ENCODE measurements around the gene ZBTB33.

ZBTB33 gene

DNA sequence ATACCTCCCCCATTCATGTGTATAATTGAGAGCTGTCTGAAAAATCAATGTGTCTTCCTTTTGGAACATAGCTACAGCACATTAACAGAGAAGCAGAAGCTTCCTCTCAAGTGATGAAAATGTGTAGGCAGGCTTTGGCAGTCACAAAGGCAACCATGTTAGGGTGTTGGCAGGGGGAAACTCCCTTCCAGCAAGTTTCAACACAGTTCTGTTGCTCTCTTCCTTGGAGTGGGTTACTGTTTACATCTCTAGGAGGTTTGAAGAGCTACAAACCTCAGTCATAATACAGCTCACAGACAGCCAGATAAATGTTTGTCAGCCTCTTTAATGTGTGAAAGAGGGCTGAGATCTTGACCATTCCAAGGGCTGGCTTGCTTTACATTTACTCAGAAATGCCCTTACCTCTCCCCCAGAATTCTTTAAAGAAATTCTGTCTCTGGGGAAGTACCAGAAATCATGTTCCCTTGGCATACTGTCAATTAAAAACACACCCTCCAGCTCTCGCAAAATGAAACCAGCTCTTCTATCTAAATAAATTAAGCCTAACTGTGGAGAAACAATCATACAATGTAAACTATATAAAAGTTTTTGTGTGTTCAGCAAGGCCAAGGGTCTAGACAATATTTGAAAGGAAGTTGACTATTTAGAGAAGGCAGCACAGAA lies 18.9 kb downstream of the ZBTB33 start:
- DNase-seq = no peak

DNA sequence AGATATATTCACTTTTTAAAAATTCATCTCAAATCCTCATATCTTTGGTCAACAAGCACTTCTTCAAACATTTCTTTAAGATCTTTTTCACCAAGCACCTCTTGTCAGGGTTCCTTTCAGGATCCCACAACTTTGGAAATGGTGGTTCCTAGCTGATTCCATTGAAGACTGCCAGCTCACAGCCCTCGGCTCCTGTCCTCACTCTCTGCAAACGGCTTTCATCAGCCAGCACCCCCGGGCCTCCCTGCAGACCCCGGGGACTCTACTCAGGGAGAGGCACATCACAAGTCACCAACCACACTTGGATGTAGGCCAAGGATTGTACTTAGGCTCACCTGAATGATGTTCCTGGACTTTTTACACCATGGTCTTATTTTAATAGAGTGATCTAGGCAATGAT lies 20.0 kb downstream of the ZBTB33 start:
- no peak for DNase-seq

DNA sequence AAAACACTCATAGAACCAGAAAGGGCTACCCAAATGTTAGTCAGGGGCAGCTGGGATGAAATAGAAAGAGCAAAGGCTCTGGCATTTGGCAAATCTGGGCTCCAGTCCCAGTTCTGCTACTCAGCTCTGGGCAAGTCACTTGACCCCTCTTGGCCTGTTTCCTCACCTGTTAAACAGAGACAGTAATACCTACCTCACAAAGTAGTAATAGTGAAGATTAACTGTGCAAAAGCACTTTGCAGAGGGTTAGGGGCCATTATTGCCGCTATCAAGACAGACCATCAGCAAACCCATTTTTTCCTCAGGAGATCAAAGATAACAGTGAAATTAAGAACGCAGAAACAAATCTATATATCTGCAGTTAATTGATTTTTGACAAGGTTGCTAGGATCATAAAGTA lies 20.6 kb downstream of the ZBTB33 start:
- no peak for DNase-seq

DNA sequence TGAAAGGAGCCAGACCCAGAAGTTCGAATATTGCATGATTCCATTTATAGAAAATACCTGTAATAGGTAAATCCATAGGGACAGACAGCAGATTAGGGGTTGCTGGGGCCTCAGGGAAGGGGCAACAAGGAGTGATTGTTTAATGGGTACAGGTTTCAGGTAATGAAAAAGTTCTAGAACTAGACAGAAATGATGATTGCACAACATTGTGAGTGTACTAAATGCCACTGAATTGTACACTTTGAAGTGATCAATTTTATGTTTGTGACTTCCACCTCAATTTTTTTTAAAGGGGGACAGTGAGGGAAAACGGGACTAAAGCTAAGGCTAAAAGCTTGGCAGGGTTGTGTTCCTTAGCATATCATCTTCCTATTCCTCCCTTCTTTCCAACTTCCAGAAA lies 23.5 kb downstream of the ZBTB33 start:
- DNase-seq = no peak

DNA sequence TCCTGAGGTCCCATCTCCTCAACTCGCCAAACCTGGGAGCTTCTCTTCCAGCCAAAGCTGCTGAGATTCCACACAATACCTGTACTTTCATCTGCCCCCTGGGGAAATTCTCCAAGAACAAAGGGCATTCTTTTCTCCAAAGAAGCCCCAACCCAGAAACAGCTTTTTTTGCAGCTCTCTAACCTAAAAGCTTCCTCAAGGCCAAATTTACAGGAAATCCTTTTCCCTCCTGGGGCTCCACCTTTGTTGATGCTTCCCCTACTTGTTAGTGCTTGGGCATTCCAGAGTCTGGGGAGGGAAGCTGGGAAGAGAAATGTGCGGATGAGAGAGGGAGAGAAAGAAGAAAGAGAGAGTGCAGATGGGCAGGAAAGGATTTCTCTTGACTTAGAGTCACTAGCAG lies 24.3 kb downstream of the ZBTB33 start:
- no peak for DNase-seq

DNA sequence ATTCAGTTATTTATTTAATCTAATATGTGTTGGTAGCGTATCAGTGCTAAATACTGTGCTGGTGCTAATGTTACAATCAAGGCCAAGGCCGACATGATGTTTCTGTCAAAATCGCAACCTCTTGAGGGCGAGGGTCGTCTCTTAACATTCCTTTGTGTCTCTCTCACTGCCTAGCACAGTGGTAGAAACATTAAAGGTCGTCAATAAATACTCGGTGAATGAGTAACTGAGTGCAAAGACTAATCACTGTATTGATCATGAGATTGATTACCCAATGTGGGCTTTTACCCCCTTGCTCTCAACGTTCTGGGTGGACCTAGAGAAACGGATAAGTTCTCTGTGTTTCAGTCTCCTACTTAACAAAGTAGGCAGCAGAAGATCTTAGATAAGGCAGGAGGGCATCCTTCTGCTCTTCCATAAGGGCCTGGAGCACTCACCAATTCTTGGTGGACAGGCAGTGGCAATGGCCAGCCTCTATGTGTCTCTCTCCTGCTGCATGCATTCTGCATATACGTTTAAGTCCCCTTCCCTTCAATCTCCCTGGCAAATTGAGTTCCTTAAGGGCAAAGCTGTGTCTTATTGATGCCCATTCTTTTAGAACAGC lies 30.5 kb downstream of the ZBTB33 start:
- DNase-seq = no peak

DNA sequence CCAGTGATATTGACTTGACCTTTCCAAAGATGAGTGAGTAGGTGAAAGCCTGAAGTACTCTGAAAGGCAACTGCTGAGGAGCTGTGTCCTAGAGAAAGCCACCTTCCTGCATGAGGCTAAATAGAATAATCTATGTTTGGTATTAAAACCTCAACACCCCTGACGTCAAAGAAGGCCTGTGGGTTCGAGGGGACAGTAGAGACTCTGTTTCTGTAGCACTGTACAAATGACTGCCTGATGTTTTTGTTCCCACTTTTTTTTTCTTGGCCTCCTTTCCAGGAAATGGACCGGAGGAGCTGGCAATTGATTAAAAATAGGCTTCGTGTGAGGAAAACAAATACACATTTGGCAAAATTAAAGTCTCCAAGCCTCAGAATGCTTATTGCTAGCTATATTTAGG lies 31.1 kb downstream of the ZBTB33 start:
- DNase-seq = no peak

DNA sequence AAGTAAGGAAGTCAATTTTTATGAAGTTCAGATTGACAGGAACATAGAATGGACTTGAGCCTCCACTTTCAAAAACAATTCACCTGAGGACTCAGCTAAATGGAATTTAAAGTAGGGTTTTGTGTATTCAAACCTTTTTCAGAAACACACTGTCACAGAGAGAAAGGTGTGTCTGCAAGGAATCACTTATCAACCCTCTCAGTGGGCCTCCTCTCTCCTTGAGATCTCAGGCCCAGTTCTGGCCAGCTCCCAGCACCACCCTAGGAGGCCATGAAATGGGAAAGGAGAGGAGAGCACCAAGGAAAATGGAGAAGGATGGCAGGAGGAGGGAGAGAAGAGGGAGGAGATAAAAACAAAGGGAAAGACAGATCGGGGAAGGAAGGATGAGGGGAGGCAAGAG lies 32.1 kb downstream of the ZBTB33 start:
- no peak for DNase-seq

DNA sequence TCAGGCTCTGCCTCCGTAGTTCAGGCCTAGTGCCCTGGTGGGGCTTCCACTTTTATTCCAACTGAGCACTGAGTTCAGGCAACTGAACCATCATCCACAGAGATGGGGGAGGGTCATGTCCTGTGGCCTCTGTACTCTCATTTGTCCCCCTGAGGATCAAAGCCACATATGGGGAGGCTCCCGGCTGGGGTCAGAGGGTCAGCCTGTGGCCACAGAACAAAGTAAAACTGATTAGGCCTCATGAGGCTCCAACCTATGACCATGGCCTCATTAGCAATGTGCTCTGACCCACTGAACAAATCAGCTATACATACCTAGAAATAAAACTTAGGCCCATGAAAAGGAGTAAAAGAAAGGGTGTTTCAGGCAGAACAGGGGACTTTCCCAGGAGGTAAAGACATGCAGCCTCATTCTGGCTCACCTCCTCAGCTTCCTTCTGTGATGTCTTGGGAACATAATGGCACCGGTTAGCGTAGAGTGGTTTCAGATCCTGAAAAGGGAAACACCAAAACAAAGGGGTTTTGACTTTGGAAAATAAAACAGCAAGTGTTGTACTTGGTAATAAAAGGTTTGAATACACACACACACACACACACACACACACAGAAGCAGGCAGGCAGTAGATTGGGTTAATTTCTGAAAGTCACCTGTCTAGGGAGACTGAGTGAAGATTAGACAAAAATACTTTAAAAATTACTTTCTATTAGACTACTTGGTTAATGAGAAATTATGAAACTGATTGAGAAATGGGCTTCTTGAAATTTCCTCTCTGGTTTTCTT lies 36.3 kb downstream of the ZBTB33 start:
- no peak for DNase-seq

DNA sequence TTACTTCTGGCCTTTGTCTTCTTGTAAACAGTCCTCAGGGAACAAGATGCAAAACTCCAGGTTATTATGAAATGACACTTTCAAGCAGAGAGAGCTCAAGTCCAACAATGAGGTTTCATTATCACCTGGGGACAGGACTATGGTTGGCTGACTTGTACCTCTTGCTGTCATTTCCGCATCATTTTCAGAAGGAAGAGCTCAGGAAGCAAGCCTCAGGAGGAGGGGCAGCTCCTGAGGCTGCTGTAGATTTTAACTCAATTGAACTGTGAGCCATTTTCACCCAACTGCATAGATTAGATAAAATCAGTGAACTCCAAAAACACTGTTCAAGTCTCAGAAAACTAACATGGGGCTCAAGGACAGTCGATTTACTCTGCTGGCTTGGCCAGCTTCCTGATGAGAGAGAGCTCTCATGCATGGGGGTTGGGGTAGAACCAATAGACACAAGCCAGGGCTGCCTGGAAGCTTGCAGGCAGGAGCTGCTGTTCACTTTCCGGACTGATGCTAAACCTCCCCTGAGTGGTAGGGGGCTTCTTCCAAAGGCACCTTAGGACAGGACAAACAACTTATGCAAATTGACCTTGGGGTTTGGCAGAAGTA lies 37.0 kb downstream of the ZBTB33 start:
- DNase-seq = no peak

DNA sequence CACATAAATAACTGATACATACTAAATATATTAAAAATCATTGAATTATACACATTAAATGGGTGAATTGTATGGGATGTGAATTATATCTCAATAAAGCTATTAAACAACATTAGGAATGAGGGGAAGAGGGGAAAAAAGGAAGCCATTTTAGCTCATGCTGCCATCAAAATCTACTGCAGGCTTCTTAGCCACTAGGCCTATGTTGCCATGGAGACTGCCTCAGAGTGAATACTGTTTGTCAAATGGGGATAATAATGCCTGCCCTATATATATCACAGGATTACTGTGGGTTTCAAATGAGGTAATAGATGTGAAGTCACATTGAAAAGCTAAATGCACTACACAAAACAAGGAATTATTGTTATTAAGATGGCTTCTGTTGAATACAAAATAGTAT lies 39.5 kb downstream of the ZBTB33 start:
- no peak for DNase-seq

DNA sequence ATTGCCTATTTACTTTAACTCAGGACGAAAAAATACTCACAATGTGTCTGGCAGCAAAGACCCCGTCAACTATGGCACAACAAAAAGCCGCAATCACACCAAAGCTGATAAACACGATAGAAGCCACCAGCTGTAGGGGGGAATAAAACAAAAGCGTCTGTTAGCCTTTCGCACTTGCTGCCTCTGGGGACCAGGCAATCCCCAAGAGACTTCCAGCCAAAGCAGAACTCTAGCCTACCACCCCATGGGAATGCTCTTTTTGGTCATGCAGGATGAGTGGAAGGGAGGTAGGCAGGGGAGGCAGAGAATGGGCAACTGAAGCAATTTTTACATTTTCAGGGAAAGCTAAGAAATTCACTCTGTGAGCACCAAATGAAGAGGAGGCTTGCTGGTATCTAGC lies 40.6 kb downstream of the ZBTB33 start:
- no peak for DNase-seq

DNA sequence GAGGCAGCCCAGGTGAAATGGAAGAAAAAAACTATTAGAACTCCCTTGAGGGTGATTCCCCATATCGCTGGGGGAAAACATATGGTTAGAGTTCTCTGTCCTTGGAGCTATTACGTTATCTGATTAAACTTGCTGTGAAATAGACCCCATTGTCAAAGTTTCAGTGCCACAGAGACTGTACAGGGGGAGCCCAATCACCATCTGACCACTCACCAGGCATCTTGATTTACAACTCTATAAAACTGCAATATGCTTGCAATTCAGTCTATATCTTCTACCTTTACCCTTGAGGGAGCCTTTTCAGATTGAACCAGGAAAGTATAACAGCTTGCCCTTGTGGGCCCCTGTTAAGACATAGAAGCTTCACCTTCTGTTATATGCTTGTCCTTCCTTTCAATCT lies 42.4 kb downstream of the ZBTB33 start:
- no peak for DNase-seq

DNA sequence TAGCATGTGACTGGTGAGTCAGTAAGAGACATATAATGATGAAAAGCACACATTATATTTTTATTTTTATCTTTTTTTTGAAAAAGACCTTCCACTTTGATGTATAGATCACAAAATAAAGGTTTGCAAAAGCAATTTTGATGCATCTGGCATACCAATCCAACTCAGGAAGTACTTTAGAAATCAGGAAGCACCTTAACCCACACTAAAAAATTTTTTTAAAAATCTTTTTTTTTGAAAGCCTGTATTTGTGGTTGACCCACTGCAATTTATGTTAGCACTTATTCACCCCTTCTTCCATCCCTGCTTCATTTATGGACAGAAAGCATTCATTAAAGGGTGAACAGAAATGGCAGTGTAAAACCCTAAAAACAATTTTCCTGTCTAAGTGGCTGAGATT lies 44.0 kb downstream of the ZBTB33 start:
- DNase-seq = no peak

DNA sequence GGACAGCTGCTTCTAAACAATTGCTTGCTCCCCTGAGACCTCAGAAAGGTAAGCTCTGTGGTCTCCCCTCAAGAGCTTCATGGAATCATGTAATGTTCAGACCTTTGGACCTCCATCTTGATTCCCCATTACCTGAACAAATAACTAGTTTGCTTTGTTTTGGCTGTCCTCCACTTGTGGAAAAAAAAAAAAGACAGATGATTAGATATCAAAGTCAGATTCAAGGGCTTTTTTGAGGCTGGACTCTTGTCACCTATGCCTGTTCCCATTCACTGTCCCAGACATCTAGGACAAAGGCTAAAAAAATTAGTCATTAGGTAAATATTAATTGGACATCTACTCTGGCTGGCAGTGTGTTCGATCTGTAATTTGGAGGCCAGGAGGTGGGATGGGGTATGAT lies 47.3 kb downstream of the ZBTB33 start:
- no peak for DNase-seq

DNA sequence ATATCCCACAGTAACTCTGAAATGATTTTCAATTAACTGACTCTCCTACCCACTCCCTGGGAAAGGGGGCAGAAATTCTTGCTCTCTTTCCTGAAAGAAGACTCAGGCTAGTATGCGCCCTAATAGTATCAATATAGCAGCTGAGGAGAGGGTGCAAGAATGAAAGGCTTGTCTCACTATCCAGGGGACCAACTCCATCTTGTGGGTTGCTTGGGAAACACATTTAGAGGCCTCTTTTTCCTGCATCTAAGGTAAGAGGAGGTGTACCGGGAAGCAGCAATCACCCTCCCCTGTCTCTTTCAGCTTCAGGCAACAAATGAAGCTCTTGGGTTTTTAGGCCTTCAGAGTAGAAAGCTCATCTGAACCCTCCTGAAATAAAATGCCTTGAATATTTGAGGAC lies 49.3 kb downstream of the ZBTB33 start:
- no peak for DNase-seq

DNA sequence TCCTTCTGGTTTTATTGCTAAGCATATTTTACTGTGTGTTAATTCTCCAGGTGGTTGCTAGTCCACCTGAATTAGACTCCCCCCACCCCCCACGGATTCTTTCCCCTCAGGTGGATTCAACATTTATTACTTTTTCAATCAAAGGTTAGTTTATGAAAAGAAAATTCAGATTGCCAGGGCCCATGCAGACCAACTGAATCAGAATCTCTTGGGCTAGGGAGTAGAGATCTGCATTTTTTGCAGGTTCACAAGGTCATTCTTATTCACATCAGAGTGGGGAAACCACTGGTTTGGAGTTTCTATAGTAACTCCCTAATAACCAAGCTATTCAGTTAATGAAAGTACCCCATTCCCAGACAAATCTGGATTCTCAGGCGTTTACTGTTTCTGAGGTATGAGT lies 50.9 kb downstream of the ZBTB33 start:
- DNase-seq = no peak

DNA sequence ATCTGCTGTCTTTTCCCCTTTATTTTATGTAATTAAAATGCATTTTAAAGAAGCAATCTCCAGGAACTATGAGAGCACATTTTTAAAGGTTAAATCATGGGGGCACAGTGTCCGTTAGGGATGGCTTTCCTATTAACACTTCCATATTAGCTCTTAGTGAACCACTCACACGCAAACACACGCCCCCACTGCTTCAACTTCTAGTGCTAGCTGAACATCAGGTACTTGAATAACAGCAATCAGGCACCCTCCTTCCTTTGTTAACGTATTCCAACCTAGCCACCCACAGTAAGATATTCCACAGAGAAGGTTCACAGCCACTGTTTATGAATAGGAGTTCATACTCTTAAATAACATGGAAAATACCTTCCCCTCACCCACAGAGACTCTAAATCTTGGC lies 51.3 kb downstream of the ZBTB33 start:
- no peak for DNase-seq

DNA sequence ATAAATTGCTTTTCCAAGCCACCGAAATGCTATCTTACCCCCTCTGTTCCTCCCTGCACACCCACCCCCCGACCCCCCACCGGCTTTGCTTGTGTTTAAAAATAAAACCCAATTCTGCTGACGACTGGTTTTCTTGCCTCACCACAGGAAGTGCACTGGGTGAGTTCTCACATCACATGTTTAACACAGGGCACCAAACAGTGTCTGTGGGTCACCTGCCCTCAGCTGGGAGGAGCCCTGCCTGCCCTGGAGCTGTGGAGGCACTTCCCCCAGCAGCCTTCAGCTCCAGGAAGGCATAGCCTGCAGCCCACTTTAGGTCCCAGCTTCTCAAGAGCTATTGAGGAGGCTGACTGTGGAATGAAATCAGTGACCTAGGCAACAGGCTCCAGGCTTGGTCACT lies 51.8 kb downstream of the ZBTB33 start:
- no peak for DNase-seq

DNA sequence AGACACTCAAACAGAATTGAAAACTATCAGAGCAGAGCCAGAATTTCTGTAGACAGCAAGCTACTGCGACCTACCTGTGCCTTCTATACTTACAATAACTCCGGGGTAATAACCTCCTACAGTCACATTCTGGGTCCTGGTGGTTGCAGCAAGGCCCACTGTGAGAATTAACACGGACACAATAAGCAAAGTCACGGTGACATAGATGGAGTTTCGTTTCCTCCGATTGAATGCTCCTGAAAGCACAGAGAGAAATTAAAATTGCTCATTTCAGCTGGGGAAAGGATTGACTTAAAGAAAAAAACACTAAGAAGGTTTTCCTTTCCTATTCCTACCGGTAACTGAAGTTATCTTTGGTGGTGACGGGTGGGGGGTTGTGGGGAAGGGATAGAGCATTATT lies 53.6 kb downstream of the ZBTB33 start:
- no peak for DNase-seq

DNA sequence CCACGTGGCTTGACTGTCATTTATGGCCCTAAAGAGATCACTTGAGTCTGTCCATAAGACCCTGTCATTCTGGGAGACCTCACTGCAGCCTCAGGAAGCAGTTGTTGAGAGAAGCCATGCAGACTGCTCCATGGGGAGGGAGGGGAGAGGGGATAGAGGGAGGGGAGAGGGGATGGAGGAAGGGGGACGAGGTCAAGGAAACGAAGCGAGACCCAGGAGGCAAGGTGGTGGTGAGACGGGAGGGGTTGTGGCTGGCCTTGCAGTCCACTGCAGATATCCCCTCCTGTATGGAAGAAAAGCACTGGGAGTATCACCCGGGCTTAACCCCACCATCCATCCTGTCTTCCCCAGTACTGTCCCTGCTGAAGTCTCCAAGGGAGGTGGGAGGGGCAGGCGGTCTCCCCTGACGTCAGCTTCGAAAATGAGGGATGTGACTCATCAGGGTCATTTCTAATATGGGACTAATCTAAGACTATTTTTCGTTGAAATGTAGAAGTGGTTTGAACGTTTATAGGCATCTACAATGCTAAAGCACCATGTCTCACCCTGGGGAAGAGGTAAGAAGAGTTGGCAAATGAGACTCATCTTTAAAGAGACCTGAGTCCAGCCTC lies 55.0 kb downstream of the ZBTB33 start:
- DNase-seq = no peak

DNA sequence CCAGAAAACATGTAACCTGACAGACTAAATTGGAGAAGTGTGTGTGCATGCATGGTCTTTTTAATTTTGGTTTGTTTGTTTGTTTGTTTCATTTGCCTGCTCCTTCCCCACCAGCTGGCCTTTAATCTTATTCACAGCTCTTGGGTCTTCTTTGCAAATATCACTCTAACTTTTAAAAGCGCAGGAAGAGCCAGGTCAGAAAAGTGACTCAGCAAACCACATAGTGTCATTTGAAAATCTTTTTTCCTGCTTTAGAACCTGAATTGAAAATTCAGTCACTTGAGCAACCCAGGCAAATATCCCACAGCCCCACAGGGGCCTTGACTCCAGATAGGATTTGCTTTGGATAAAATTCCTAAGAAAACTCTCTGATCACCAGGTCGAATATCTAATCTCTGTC lies 56.0 kb downstream of the ZBTB33 start:
- DNase-seq = no peak

Measured in bone marrow (tissue), 2 donors.